ENCODE results near the gene NEU4. TPM values are rescaled to one million over a fixed set of nuclear protein-coding genes. Genes with fewer than 3 reads are reported as not detected.

The NEU4 gene
- total RNA-seq, 1 donor from 2014 or later = not detected

DNA sequence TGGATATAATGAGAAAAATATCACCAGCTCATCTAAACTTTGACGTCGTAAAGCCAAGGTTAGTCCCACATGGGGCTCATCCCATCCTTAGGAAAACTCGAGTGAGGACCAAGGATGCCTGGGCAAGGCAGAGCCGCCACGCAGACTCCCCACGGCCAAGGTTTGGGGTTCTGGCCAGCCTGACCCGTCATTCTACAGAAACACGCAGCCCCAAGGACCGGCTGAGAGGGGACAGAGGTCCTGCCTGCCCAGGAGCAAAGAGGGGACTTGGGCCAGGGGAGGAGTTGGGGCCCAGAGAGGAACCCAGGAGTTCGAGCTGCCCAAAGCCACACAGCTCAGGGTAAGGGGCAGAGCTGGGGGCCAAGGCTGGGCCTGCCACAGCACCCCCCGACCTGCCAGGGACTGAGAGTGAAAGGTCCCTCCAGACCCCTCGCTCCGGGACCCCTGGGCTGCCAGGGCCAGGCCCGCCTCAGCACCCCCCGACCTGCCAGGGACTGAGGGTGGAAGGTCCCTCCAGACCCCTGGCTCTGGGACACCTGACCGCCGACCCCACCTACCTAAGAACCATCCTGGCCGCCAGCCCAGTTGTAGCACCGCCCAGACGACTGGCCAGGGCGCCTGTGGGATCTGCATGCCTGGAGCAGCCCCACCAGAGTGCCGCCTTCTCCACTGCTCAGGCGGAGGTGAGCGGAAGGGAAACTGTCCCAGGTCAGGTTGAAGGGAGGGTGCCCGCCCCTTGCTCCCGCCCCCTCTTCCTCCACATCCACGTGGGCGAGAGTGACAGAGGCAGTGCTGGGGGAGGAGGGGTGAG is 49.4 kb downstream of the NEU4 start, which contains the start of gene PDCD1:
PDCD1 (minus strand) TSS at position 689 of the 811 bp plus-strand sequence; CDS start at position 633, 56 bp downstream.
- H3K4me3 Mint-ChIP-seq (ENCODE audit: unreplicated experiment) = no peak within 1 kb of the TSS
- peaks cover 1% of the 10 kb centered on the region for H3K4me1 Mint-ChIP-seq (ENCODE audit: unreplicated experiment)
- H3K27me3 Mint-ChIP-seq (ENCODE audit: unreplicated experiment) = peaks cover 4% of the 10 kb centered on the region
- no peak for DNase-seq (ENCODE audit: extremely low spot score, unreplicated experiment)
- TF ChIP-seq, protein P1, sequence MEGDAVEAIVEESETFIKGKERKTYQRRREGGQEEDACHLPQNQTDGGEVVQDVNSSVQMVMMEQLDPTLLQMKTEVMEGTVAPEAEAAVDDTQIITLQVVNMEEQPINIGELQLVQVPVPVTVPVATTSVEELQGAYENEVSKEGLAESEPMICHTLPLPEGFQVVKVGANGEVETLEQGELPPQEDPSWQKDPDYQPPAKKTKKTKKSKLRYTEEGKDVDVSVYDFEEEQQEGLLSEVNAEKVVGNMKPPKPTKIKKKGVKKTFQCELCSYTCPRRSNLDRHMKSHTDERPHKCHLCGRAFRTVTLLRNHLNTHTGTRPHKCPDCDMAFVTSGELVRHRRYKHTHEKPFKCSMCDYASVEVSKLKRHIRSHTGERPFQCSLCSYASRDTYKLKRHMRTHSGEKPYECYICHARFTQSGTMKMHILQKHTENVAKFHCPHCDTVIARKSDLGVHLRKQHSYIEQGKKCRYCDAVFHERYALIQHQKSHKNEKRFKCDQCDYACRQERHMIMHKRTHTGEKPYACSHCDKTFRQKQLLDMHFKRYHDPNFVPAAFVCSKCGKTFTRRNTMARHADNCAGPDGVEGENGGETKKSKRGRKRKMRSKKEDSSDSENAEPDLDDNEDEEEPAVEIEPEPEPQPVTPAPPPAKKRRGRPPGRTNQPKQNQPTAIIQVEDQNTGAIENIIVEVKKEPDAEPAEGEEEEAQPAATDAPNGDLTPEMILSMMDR (IDR thresholded peaks at IDR 0.05) = no peak
- no peaks in the 10 kb centered on the region for H3K9me3 Mint-ChIP-seq (ENCODE audit: unreplicated experiment)
- no peaks in the 10 kb centered on the region for H3K36me3 Mint-ChIP-seq (ENCODE audit: unreplicated experiment)
- H3K27ac Mint-ChIP-seq (ENCODE audit: unreplicated experiment) = no peak within 1 kb of the TSS

DNA sequence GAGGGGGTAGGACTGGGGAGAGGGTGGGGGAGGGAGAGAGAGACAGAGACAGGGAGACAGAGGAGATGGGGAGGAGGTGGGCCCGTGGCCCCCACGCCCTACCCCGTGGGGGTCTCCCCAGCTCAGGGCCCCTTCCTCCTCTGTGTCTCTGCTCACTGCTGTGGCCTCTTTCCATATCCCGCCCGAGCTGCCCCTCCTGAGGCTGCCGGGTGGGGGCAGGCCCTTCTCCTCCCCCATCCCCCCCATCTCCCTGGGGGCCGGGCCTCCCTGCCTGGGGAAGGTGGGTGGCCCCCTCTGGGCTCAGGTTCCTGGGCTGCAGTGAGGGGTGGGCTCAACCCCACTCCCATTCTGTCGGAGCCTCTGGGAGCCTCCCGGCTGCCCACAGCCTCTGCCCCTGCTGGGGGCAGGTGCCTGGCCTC is 50.0 kb downstream of the NEU4 start:
- Mint-ChIP-seq H3K27ac (ENCODE audit: unreplicated experiment) (no peak overlapping the region), H3K4me1 (ENCODE audit: unreplicated experiment) (peaks cover 1% of the 10 kb centered on the region), H3K4me3 (ENCODE audit: unreplicated experiment) (no peak overlapping the region), H3K9me3 (ENCODE audit: unreplicated experiment) (no peaks in the 10 kb centered on the region), H3K27me3 (ENCODE audit: unreplicated experiment) (peaks cover 4% of the 10 kb centered on the region), H3K36me3 (ENCODE audit: unreplicated experiment) (no peaks in the 10 kb centered on the region)
- no peak for DNase-seq (ENCODE audit: extremely low spot score, unreplicated experiment)
- TF ChIP-seq, protein P1 (IDR thresholded peaks at IDR 0.05) = no peak

DNA sequence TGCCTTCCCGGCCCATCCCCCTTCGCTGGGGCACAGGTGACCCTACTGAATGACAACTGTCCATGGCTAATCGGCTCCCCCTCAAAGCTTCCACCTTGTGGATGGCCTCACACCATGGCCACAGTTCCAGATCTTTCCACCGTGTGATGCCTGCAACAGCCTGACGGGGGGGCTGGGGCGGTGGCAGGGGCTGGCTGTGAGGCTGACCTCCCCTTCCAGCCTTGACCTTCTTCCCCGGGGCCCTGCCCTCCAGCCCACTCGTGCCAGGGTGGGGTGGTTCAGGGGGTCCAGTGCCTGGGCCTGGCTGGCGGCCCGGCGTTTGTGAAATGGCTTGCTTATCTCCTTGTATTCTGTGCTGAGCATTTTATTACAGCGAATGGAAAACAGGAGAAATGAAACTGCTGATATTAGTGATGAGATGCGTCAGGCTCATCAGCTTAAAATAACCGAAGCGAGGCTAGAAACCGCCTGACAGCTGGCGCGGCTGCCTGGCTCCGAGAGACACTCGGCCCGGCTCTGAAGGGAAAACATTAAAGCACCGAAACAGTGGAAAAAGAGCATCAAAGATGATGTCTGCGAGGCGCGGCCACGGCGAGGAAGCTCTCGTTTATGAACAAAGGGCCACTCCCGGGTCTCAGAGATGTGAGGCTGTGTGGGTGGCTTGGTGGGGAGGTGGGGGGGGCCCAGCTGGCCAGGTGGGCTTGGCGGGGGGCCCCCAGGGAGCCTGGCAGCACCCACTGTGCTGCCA is 50.6 kb downstream of the NEU4 start:
- no peak for DNase-seq (ENCODE audit: extremely low spot score, unreplicated experiment)
- Mint-ChIP-seq H3K4me3 (ENCODE audit: unreplicated experiment) (no peak overlapping the region), H3K4me1 (ENCODE audit: unreplicated experiment) (peaks cover 1% of the 10 kb centered on the region), H3K27me3 (ENCODE audit: unreplicated experiment) (peaks cover 4% of the 10 kb centered on the region), H3K36me3 (ENCODE audit: unreplicated experiment) (no peaks in the 10 kb centered on the region), H3K27ac (ENCODE audit: unreplicated experiment) (no peak overlapping the region), H3K9me3 (ENCODE audit: unreplicated experiment) (no peaks in the 10 kb centered on the region)
- TF ChIP-seq, protein P1 (IDR thresholded peaks at IDR 0.05) = no peak

DNA sequence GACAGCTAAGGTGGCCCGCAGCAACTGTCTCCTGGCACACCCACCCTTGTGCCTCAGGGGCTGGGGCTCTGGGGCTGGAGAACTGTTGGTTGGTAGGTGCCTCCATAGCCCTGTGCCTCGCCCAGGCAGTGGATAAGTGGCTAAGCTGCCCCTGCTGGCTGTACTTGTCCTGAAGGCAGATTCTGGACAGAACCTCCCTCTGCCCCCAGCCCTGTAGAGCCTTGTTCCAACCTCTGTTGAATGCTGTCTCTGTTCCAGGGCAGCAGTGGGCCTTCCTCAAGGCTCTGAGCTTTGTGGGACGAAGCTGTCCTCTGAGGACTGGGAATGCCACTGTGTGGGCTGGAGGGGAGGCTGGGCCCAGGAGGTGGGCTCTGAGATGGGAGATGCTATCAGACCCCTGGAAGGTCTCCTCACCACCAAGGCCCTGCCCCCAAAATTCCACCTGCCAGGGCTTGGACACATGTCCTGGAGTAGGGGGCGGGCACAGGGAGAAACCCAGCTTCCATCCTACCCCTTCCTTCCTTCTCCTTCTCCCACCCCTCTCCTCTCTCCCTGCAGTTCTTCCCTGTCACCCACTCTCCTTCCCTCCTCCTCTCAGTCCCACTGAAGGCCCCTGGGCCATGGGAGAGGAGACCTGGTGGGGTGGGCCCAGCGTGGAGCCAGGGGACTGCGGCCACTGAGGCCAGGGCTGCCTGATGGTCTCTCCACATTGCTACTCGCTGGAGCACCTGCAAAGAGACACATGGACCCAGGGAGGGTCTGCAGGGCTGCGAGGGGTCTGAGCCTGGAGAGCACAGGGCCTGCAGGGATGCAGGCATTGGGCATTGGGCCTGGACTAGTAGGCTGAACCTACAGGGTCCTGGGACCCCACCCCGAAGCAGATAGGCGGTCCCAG is 51.4 kb downstream of the NEU4 start:
- H3K27ac Mint-ChIP-seq (ENCODE audit: unreplicated experiment) = no peak overlapping the region
- H3K9me3 Mint-ChIP-seq (ENCODE audit: unreplicated experiment) = no peaks in the 10 kb centered on the region
- no peaks in the 10 kb centered on the region for H3K36me3 Mint-ChIP-seq (ENCODE audit: unreplicated experiment)
- H3K4me1 Mint-ChIP-seq (ENCODE audit: unreplicated experiment) = peaks cover 1% of the 10 kb centered on the region
- no peak for DNase-seq (ENCODE audit: extremely low spot score, unreplicated experiment)
- H3K27me3 Mint-ChIP-seq (ENCODE audit: unreplicated experiment) = peaks cover 6% of the 10 kb centered on the region
- no peak overlapping the region for H3K4me3 Mint-ChIP-seq (ENCODE audit: unreplicated experiment)
- TF ChIP-seq, protein P1 (IDR thresholded peaks at IDR 0.05) = no peak
